GM19025 (cell line): ENCODE measurements around the gene SEC24A.
"Not testable (repeated sequence)": the region's sequence is repeated elsewhere in the genome, so short reads cannot be mapped to it uniquely, and the experiment has no call there.

Source experiments
- ATAC-seq: cut with Tn5 transposase; IDR thresholded peaks from one replicate; pipeline ENCODE4 v1.9.1; 2021; ENCODE audit warnings: mild to moderate bottlenecking, low read depth, moderate library complexity; ENCODE audit not compliant: unreplicated experiment

Gene SEC24A

DNA sequence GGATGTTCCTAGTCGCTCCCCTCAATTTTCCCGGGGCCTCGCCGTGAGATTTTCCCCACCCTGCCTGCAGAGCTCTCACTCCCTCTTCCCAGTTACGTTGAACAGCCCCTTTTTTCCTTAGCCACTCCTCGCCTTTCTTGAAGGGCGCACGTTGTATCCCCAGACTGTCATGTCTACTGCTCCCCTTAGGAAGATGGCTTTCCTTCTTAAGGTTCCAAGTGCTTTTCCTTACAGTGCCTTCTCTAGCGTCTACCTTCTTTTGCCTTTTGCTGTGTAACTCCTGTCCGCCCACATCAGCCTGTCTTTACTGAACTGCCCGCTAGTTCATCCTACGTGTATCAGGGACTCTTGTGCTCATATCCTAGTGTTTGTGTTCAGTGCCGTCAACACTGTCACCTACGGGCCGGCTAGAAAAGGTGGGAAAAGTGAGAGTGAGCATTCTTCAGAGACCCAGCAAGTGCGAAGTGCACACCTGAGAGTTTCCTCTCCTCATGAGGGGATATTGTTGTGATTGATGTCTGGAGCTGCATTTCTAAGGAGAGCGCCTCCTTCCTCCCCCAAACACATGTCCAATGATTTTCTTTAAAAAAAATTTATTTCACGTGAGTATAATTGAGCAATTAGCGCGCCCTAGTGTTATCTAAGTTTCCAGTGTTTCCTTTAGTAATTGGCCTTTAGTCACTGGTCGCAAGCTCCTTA lies 90.5 kb downstream of the SEC24A start:
- no peak for ATAC-seq

DNA sequence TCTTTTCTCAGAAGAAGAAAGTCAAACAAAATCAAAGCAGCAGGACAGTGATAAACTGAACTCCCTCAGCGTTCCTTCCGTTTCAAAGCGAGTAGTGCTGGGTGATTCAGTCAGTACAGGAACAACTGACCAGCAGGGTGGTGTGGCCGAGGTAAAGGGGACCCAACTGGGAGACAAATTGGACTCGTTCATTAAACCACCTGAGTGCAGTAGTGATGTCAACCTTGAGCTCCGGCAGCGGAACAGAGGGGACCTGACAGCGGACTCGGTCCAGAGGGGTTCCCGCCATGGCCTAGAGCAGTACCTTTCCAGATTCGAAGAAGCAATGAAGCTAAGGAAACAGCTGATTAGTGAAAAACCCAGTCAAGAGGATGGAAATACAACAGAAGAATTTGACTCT lies 92.5 kb downstream of the SEC24A start:
- no peak for ATAC-seq

DNA sequence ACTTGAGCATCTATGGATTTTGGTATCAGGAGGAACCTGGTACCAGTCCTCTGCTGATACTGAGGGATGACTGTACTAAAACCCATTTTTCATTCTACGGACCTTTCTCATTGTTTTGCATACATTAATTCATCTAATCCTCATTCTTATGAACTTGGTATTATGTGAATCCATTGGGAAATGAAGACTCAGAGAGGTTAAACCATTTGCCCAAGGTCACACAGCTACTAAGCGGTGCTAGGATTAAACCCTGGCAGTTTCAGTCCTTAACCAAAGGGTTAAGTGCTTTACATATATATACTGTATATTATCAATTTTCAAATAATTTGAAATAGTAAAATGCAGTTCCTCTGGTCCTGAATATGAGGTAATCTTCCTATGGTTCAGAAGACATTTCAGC lies 93.5 kb downstream of the SEC24A start:
- no peak for ATAC-seq

DNA sequence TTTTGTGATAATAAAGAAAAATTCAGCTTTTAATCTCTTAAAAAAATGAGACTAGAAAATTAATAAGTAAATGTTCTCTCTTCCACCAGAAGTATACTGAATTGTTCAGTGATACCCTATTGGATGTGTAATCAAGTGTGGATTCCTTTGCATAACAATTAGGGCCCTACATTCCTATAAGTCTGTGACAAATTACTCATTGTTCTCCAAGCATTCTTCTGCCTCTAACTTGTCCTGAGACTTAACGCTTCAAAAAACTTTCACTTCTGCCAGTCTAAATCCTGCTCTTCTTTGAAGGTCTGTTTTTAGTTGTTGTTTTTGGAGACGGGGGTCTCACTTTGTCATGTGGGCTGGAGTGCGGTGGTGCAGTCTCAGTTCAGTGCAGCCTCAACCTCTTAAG lies 100.8 kb downstream of the SEC24A start:
- no peak for ATAC-seq

DNA sequence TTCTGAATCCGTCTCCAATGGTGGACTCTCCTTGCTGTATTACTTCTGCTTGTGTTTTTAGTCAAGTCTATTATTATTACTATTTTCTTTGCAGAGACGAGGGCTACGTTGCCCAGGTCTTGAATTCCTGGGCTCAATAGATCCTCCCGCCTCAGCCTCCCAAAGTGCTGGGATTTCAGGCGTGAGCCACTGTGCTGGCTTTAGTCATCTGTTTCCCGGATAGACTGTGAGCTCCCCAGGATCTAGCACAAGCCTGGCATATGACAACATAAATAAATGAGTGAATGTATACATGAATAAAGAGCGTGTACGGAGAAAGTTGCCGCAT lies 109.6 kb downstream of the SEC24A start:
- peak; percentile 22 for ATAC-seq

DNA sequence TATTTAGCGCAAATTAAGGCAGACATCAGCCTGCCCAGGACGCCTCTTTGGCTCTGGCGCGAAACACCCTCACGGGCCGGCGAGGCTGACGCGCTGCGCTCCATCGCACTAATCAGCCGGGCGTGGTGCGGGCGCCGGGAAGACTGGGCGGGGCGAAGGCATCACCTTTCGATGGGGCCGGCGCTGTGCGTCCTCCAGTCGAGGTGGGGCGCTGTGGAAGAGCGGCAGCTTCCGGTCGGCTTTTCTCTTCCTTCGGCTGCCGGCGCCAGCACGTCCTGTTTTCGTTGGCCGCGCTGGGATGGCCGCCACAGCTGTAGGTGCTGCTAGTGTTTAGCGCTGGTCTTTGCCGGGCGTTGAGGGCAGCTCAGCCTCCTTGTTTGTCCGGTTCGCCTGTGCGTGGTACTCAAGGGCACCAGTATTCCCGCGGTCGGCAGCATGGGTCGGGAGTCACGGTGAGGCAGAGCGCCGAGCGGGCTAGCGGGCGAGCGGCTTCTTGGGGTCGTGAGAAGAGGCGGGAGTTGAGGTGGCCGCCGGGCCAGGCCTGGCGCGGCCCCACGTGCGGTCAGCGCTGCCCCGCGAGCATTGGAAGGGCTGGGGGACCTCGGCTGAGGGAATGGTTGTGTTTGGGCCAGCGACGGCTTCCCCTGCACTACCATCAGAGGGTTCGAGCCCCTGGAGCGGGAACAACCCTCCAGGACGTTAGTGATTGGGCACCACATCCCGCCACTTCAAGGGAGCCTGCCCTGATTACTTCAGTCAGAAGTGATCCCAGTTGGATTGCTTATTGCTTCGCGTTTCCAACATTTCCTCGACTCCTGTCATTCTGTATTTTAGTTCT lies 110.1 kb downstream of the SEC24A start, which contains the start of gene DDX46:
TSS of gene DDX46 (plus strand) at position 276 of the 838 bp plus-strand sequence. CDS start at position 436, 160 bp downstream.
- peak; percentile 97 for ATAC-seq

DNA sequence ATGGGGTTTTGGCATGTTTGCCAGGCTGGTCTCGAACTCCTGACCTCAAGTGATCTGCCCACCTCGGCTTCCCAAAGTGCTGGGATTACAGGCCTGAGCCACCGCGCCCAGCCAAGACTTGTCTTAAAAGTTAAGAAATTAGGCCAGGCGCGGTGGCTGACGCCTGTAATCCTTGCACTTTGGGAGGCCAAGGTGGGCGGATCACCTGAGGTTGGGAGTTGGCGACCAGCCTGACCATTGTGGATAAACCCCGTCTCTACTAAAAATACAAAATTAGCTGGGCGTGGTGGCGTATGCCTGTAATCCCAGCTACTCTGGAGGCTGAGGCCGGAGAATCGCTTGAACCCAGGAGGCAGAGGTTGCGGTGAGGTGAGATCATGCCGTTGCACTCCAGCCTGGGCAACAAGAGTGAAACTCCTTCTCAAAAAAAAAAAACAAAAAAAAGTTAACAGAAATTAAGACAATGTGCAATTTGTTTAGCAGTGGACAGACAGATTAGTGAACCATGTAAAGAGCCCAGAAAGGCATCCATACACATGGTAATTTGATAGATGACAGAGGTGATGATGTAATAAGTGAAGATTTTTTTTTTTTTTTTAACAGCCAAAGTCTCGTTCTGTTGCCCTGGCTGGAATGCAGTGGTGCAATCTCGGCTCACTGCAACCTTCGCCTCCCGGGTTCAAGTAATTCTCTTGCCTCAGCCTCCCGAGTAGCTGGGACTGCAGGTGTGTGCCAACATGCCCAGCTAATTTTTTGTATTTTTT lies 119.1 kb downstream of the SEC24A start:
- not testable (repeated sequence) for ATAC-seq

DNA sequence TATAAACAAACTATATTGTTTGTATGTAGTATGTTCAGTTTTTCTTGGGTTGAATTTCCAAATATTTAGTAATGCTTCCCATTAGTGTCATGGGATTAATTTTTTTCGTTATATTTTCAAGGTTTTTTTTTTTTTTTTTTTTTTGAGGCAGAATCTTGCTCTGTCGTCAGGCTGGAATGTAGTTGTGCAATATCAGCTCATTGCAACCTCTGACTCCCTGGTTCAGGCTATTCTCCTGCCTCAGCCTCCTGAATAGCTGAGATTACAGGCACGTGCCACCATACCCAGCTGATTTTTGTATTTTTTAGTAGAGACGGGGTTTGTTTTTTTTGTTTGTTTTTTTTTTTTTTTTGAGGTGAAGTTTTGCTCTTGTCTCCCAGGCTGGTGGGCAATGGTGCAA lies 120.6 kb downstream of the SEC24A start:
- ATAC-seq: no peak

DNA sequence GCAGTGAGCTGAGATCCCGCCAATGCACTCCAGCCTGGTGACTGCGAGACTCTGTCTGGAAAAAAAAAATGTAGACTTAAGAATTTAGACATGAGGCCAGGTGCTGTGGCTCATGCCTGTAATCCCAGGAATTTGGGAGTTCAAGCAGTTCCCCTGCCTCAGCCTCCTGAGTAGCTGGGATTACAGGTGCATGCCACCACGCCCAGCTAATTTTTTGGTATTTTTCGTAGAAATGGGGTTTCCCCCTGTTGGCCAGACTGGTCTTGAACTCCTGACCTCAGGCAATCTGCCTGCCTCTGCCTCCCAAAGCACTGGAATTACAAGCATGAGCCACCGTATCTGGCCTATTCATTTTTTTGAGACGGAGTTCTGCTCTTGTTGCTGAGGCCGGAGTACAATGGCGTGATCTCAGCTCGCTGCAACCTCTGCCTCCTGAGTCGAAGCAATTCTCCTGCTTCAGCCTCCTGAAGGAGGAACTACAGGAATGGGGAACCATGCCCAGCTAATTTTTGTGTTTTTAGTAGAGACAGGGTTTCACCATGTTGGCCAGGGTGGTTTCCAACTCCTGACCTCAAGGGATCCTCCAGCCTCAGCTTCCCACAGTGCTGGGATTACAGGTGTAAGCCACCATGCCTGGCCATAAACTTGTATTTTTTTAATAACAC lies 124.0 kb downstream of the SEC24A start:
- no peak for ATAC-seq

DNA sequence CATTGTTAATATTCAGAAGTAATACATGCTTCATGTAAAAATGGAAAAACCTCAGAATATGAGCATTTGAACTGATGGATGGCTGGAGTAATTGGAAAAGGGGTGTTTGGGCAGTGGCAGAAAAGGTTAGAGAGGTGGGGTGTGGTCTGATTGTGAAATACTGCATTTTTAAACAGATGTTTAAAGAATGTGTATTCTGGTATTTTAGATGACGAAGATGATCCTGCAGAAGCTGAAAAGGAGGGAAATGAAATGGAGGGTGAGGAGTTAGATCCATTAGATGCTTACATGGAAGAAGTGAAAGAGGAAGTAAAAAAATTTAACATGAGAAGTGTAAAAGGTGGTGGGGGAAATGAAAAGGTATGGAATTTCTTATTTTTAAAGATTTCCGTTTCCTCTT lies 128.8 kb downstream of the SEC24A start:
- no peak for ATAC-seq
